GM12875 (cell line): ENCODE results near the gene ATRAID.

ENCODE experiments used
- H3K4me3 ChIP-seq: one replicate; pipeline ENCODE4 v1.5.1; 2011; ENCODE audit warnings: low read depth, low read length, control low read depth
- TF ChIP-seq, protein P1 (sequence below): IDR thresholded peaks from 2 replicates; pipeline ENCODE4 v1.5.1; 2011; ENCODE audit warnings: low read depth, mild to moderate bottlenecking, control low read depth, inconsistent platforms, low read length, moderate library complexity, borderline replicate concordance; ENCODE audit not compliant: insufficient read depth

Gene ATRAID

DNA sequence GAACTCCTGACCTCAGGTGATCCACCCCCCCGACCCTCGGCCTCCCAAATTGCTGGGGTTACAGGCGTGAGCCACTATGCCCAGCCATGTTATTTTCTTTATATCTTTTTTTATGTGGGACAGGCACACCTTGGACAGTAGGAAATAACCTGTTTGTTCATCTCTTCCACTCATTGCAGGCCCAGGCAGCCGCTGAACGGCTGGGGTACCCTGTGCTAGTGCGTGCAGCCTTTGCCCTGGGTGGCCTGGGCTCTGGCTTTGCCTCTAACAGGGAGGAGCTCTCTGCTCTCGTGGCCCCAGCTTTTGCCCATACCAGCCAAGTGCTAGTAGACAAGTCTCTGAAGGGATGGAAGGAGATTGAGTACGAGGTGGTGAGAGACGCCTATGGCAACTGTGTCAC, 13.7 kb downstream of the ATRAID start:
- TF ChIP-seq, protein P1, sequence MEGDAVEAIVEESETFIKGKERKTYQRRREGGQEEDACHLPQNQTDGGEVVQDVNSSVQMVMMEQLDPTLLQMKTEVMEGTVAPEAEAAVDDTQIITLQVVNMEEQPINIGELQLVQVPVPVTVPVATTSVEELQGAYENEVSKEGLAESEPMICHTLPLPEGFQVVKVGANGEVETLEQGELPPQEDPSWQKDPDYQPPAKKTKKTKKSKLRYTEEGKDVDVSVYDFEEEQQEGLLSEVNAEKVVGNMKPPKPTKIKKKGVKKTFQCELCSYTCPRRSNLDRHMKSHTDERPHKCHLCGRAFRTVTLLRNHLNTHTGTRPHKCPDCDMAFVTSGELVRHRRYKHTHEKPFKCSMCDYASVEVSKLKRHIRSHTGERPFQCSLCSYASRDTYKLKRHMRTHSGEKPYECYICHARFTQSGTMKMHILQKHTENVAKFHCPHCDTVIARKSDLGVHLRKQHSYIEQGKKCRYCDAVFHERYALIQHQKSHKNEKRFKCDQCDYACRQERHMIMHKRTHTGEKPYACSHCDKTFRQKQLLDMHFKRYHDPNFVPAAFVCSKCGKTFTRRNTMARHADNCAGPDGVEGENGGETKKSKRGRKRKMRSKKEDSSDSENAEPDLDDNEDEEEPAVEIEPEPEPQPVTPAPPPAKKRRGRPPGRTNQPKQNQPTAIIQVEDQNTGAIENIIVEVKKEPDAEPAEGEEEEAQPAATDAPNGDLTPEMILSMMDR: no peak
- no peak overlapping the region for H3K4me3 ChIP-seq

DNA sequence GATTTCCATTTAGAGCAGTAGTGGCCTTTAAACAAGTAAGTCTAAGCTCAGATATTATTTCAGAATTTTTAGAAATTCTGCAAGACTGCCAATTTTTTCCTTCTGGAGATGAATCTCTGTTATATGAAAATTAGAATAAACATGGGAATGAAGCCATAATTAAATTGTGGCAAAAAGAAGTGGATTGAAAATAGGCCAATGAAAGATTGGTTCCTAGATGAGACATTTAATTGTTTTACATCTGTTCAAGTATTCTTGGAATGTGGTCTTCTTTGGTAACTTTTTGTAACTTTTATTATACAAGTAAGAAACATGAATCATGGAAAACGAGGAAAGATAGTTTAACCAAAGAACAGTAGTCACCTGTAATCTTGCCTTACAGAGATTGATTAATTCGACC, 15.7 kb downstream of the ATRAID start:
- H3K4me3 ChIP-seq: no peak overlapping the region
- TF ChIP-seq, protein P1: no peak

DNA sequence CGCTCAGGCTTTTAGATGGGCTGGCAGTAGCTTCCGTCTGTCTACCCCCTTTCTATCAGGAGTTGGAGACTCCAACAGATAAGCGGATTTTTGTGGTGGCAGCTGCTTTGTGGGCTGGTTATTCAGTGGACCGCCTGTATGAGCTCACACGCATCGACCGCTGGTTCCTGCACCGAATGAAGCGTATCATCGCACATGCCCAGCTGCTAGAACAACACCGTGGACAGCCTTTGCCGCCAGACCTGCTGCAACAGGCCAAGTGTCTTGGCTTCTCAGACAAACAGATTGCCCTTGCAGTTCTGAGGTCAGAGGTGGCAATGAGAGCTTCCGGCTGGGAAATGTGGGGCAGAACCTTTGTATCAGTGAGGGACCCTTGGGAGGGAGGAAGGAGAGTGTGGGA, 20.1 kb downstream of the ATRAID start:
- no peak overlapping the region for H3K4me3 ChIP-seq
- TF ChIP-seq, protein P1: no peak

DNA sequence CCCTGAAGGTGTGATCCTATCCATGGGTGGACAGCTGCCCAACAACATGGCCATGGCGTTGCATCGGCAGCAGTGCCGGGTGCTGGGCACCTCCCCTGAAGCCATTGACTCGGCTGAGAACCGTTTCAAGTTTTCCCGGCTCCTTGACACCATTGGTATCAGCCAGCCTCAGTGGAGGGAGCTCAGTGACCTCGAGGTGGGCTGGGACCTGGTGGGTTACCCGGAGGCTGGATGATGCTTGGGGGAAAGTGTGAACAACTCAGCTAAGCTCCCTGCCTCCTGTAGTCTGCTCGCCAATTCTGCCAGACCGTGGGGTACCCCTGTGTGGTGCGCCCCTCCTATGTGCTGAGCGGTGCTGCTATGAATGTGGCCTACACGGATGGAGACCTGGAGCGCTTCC, 21.5 kb downstream of the ATRAID start:
- TF ChIP-seq, protein P1: no peak

DNA sequence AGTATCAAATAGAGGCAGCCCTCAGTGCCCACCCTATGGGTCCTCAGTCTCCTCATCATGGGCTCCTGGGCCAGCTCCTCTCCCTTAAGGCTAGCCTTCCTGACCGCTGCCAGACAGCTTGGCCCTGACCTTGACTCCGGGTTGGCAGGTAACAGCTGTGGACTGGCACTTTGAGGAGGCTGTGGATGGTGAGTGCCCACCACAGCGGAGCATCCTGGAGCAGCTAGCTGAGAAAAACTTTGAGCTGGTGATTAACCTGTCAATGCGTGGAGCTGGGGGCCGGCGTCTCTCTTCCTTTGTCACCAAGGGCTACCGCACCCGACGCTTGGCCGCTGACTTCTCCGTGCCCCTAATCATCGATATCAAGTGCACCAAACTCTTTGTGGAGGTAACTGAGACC, 24.3 kb downstream of the ATRAID start:
- H3K4me3 ChIP-seq: no peak overlapping the region
- TF ChIP-seq, protein P1: no peak

More for the DNA sequence above, 21.5 kb downstream of the ATRAID start:
- H3K4me3 ChIP-seq: no peak overlapping the region

DNA sequence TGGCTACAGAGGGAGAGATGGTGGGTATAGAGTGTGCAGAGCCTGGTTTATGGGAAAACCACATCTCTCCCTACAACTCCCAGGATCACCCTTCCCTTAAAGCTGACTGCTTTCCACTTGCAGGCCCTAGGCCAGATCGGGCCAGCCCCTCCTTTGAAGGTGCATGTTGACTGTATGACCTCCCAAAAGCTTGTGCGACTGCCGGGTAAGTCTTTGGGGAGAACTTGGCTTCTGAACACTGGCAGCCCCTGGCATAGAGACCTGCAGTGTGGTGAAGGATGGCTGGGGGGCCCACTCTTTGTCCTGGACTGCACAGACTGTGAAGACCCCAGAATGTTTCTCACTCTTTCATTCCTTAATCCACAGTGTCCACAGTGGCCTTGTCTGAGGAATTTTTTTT, 24.8 kb downstream of the ATRAID start:
- no peak overlapping the region for H3K4me3 ChIP-seq
- TF ChIP-seq, protein P1: no peak

DNA sequence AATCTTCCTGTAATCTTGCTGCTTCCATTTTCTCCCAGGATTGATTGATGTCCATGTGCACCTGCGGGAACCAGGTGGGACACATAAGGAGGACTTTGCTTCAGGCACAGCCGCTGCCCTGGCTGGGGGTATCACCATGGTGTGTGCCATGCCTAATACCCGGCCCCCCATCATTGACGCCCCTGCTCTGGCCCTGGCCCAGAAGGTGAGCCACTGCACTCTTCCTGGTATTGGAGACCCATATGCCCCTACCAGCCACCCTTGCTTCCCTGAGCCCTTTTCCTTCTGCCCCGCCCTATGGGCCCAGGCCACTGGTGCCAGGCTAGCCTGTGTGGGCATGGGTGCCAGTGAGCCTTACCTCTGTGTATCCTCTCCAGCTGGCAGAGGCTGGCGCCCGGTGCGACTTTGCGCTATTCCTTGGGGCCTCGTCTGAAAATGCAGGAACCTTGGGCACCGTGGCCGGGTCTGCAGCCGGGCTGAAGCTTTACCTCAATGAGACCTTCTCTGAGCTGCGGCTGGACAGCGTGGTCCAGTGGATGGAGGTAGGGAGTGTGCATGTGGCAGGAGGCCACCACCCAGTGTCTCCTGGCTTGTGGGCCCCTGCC, 25.6 kb downstream of the ATRAID start:
- TF ChIP-seq, protein P1: no peak
- no peak overlapping the region for H3K4me3 ChIP-seq
